K562 (cell line): ENCODE data around the gene MARK2. TPM values are rescaled to one million over a fixed set of nuclear protein-coding genes. Genes with fewer than 3 reads are reported as not detected.

Experiments used
- BCL6 ChIP-seq: fragments of 250-450 bp; sonication (Bioruptor Pico); IDR thresholded peaks from 2 replicates; pipeline ENCODE4 v1.4.0; 2020
- CBX3 ChIP-seq, 2 experiments: IDR thresholded peaks; 1 replicate in 1 of 2; 2 replicates in 1 of 2; pipeline ENCODE4 v1.6.1; 2012; ENCODE audit warnings: inconsistent platforms in 2 of 2, low read length in 2 of 2, borderline replicate concordance in 1 of 2, control low read depth in 1 of 2
- CBX5 ChIP-seq: IDR thresholded peaks from 2 replicates; pipeline ENCODE4 v1.6.1; 2014; ENCODE audit warnings: low read depth, borderline replicate concordance
- CTBP1 ChIP-seq: fragments of 450-650 bp; IDR thresholded peaks from 2 replicates; pipeline ENCODE4 v1.6.1; 2016; ENCODE audit warnings: borderline replicate concordance
- GABPA ChIP-seq: fragments of 200-800 bp; sonication (Bioruptor generic); conservative IDR thresholded peaks from 2 replicates; pipeline ENCODE4 v1.6.1; 2016; ENCODE audit warnings: low read depth, missing genetic modification characterization, missing compliant biosample characterization
- GABPB2 ChIP-seq: fragments of 250-450 bp; sonication (Bioruptor Pico); conservative IDR thresholded peaks from 2 replicates; pipeline ENCODE4 v1.5.1; 2021; ENCODE audit warnings: mild to moderate bottlenecking
- GATAD2A ChIP-seq: fragments of 450-650 bp; IDR thresholded peaks from 2 replicates; pipeline ENCODE4 v1.6.1; 2017
- NCOA6 ChIP-seq: fragments of 450-650 bp; IDR thresholded peaks from 2 replicates; pipeline ENCODE4 v1.6.1; 2017; ENCODE audit warnings: mild to moderate bottlenecking
- NFATC3 ChIP-seq: fragments of 450-650 bp; IDR thresholded peaks from 2 replicates; pipeline ENCODE4 v1.6.1; 2017; ENCODE audit warnings: mild to moderate bottlenecking
- NRF1 ChIP-seq, 2 experiments: fragments of 450-650 bp; IDR thresholded peaks in 1 of 2; conservative IDR thresholded peaks in 1 of 2; 2 replicates each; pipeline ENCODE4 v1.6.1; 2014; ENCODE audit warnings: mild to moderate bottlenecking in 2 of 2
- TBP ChIP-seq: optimal IDR thresholded peaks from 2 replicates; pipeline ENCODE3; 2011; ENCODE audit warnings: low read depth, low read length, improper control_type of control experiment
- ZFX ChIP-seq: sonication (generic); formaldehyde crosslinking; IDR thresholded peaks from 2 replicates; pipeline ENCODE4 v1.8.0; 2022; ENCODE audit warnings: mild to moderate bottlenecking, missing genetic modification reagents, moderate library complexity
- polyA plus RNA-seq, 8 experiments: library from polyadenylated mRNA; depleted of rRNA in 4 of 8; stranded (reverse) in 5 of 8; unstranded in 3 of 8; fragments of >200 nt; fragmentation: Nextera tagmentation in 2 of 8; fragmentation: Illumina TruSeq in 1 of 8; extraction: Ambion mirVana in 2 of 8; extraction: Trizol in 1 of 8; gene quantifications; 2 replicates each; pipeline versions ENCODE4 v1.2.1 to v1.2.3, GENCODE V29; 2011 to 2014; ENCODE audit warnings: inconsistent platforms in 1 of 8, missing spikeins in 1 of 8
- total RNA-seq, 7 experiments: library from RNA; depleted of rRNA in 6 of 7; stranded (reverse); fragments of >200 nt in 6 of 7; fragmentation: Illumina TruSeq in 2 of 7; extraction: Trizol in 2 of 7; gene quantifications; 2 replicates each; pipeline versions ENCODE4 v1.2.1 to v1.2.3, GENCODE V29; 2011 to 2021; ENCODE audit warnings: low replicate concordance in 1 of 7
- TF ChIP-seq, protein P1 (sequence below): fragments of 450-650 bp; formaldehyde crosslinking; IDR thresholded peaks from 2 replicates; pipeline ENCODE4 v1.4.0; 2020; ENCODE audit warnings: mild to moderate bottlenecking, moderate library complexity
- TF ChIP-seq, protein P2 (sequence below), 2 experiments: fragments of 450-650 bp; formaldehyde crosslinking in 1 of 2; IDR thresholded peaks; 2 replicates each; pipeline versions ENCODE4 v1.4.0 to v1.6.1; 2014 to 2020; ENCODE audit warnings: mild to moderate bottlenecking in 2 of 2, borderline replicate concordance in 1 of 2, low read depth in 1 of 2
- TF ChIP-seq, protein P3 (sequence below): fragments of 250-450 bp; sonication (Bioruptor Pico); IDR thresholded peaks from 2 replicates; pipeline ENCODE4 v1.4.0; 2020; ENCODE audit warnings: mild to moderate bottlenecking, moderate library complexity

The MARK2 gene
- total and polyA plus RNA-seq, 9 of the 15 experiments (the other 6 are each of a cell fraction or from before 2014, with no cell fraction given), result 0.32 to 43.5 (median 15.1) TPM

DNA sequence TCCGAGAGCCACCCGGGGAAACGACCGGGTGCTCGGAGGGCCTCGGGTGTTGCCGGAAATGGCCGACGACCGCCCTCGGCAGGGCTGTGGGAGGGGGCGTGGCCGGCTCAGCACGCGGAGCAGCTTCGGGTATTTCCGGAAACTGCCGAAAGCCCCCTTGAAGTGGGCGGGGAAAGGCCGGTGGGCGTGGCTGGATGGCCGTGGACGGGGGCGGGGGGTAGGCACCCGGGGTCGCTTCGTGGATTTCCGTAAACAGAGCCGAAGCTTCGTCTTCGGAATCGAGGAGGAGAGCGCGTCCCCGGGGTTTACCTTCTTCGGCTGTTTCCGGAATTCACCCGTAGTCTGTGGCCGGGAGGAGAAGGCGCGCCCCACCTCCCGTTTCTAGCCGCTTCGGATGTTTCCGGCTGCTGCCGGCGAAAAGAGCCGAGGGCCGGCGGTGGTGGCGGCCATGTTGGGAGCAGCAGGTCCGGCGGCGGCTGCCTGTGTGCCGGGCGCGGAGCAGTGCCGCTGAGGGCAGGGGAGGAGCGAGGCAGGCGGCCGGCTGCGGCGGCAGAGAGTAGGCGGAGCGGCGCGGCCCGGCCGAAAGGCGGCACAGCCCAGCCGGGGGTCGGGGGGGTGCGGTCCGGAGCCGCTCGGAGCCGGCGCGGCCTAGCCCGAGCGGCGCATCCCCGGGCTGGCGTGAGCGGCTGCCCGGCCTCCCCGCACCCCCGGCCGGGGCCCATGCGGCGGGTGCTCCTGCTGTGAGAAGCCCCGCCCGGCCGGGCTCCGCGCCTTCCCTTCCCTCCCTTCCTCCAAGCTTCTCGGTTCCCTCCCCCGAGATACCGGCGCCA, at the start of gene MARK2 (continued):
- TF ChIP-seq, protein P1, sequence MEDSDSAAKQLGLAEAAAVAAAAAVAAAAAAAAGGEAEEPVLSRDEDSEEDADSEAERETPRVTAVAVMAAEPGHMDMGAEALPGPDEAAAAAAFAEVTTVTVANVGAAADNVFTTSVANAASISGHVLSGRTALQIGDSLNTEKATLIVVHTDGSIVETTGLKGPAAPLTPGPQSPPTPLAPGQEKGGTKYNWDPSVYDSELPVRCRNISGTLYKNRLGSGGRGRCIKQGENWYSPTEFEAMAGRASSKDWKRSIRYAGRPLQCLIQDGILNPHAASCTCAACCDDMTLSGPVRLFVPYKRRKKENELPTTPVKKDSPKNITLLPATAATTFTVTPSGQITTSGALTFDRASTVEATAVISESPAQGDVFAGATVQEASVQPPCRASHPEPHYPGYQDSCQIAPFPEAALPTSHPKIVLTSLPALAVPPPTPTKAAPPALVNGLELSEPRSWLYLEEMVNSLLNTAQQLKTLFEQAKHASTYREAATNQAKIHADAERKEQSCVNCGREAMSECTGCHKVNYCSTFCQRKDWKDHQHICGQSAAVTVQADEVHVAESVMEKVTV (CRISPR knock-in tag), result peak; percentile 100
- TF ChIP-seq TBP, result peak; percentile 7
- TF ChIP-seq GATAD2A, result peak; percentile 70; the same call in 1 of the 2 replicates
- TF ChIP-seq, protein P2, sequence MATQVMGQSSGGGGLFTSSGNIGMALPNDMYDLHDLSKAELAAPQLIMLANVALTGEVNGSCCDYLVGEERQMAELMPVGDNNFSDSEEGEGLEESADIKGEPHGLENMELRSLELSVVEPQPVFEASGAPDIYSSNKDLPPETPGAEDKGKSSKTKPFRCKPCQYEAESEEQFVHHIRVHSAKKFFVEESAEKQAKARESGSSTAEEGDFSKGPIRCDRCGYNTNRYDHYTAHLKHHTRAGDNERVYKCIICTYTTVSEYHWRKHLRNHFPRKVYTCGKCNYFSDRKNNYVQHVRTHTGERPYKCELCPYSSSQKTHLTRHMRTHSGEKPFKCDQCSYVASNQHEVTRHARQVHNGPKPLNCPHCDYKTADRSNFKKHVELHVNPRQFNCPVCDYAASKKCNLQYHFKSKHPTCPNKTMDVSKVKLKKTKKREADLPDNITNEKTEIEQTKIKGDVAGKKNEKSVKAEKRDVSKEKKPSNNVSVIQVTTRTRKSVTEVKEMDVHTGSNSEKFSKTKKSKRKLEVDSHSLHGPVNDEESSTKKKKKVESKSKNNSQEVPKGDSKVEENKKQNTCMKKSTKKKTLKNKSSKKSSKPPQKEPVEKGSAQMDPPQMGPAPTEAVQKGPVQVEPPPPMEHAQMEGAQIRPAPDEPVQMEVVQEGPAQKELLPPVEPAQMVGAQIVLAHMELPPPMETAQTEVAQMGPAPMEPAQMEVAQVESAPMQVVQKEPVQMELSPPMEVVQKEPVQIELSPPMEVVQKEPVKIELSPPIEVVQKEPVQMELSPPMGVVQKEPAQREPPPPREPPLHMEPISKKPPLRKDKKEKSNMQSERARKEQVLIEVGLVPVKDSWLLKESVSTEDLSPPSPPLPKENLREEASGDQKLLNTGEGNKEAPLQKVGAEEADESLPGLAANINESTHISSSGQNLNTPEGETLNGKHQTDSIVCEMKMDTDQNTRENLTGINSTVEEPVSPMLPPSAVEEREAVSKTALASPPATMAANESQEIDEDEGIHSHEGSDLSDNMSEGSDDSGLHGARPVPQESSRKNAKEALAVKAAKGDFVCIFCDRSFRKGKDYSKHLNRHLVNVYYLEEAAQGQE (IDR thresholded peaks at IDR 0.05; ENCODE audit: borderline replicate concordance), result peak; percentile 44
- TF ChIP-seq, protein P2 (CRISPR knock-in tag; IDR thresholded peaks at IDR 0.05; ENCODE audit: low read depth), result 0 out of 2 replicates have a peak, but pooled peaks have one; percentile 43
- TF ChIP-seq NCOA6, result no peak
- peak; percentile 98 for TF ChIP-seq ZFX (CRISPR knock-in tag)
- TF ChIP-seq GABPB2 (CRISPR knock-in tag), result no peak
- TF ChIP-seq CBX3 (IDR thresholded peaks at IDR 0.05; ENCODE audit: borderline replicate concordance in 1 of 2, low read length in 2 of 2), result no peak
- TF ChIP-seq NRF1 (conservative IDR thresholded peaks at IDR 0.05 in 1 of 2, IDR thresholded peaks at IDR 0.05 in 1 of 2), result peak; percentile 58 to 65; a peak in 3 of 4 replicates
- peak; percentile 68 for TF ChIP-seq GABPA
- TF ChIP-seq, protein P3, sequence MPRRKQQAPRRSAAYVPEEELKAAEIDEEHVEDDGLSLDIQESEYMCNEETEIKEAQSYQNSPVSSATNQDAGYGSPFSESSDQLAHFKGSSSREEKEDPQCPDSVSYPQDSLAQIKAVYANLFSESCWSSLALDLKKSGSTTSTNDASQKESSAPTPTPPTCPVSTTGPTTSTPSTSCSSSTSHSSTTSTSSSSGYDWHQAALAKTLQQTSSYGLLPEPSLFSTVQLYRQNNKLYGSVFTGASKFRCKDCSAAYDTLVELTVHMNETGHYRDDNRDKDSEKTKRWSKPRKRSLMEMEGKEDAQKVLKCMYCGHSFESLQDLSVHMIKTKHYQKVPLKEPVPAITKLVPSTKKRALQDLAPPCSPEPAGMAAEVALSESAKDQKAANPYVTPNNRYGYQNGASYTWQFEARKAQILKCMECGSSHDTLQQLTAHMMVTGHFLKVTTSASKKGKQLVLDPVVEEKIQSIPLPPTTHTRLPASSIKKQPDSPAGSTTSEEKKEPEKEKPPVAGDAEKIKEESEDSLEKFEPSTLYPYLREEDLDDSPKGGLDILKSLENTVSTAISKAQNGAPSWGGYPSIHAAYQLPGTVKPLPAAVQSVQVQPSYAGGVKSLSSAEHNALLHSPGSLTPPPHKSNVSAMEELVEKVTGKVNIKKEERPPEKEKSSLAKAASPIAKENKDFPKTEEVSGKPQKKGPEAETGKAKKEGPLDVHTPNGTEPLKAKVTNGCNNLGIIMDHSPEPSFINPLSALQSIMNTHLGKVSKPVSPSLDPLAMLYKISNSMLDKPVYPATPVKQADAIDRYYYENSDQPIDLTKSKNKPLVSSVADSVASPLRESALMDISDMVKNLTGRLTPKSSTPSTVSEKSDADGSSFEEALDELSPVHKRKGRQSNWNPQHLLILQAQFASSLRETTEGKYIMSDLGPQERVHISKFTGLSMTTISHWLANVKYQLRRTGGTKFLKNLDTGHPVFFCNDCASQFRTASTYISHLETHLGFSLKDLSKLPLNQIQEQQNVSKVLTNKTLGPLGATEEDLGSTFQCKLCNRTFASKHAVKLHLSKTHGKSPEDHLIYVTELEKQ, result no peak
- no peak for TF ChIP-seq CBX5
- no peak for TF ChIP-seq BCL6 (CRISPR knock-in tag)
- TF ChIP-seq CTBP1, result peak; percentile 65
- TF ChIP-seq NFATC3, result no peak
